Esophagus muscularis mucosa (tissue), 4 donors: ENCODE measurements around the gene RC3H2.

ENCODE experiments used
- CTCF ChIP-seq, 3 experiments: fragments of 200-600 bp in 2 of 3; fragments of 450-650 bp in 1 of 3; sonication (generic) in 2 of 3; IDR thresholded peaks; one replicate each; pipeline ENCODE4 v1.5.1; 2017 to 2019; ENCODE audit warnings: antibody characterized with exemption in 3 of 3, mild to moderate bottlenecking in 2 of 3, moderate library complexity in 1 of 3
- EP300 ChIP-seq: sonication (generic); formaldehyde crosslinking; IDR thresholded peaks from one replicate; pipeline ENCODE4 v1.6.1; 2017; ENCODE audit warnings: antibody characterized with exemption
- POLR2AphosphoS5 ChIP-seq, 2 donors: sonication (generic); formaldehyde crosslinking; IDR thresholded peaks; one replicate each; pipeline ENCODE4 v1.6.1; 2017; ENCODE audit warnings: antibody characterized with exemption in 2 of 2

GRCh38 chr9:122822938-122823337 is 82.2 kb downstream of the RC3H2 start:
- TF ChIP-seq CTCF (IDR thresholded peaks at IDR 0.05) (no peak), POLR2AphosphoS5 (IDR thresholded peaks at IDR 0.05) (no peak), EP300 (no peak)
